GM21390 (cell line): ENCODE measurements around the gene SRBD1.
A peak's percentile ranks its signal among the peaks of the same experiment; 100 is the strongest.

Experiments
- ATAC-seq: cut with Tn5 transposase; IDR thresholded peaks from one replicate; pipeline ENCODE4 v1.9.1; 2021; ENCODE audit not compliant: unreplicated experiment

SRBD1 gene

DNA sequence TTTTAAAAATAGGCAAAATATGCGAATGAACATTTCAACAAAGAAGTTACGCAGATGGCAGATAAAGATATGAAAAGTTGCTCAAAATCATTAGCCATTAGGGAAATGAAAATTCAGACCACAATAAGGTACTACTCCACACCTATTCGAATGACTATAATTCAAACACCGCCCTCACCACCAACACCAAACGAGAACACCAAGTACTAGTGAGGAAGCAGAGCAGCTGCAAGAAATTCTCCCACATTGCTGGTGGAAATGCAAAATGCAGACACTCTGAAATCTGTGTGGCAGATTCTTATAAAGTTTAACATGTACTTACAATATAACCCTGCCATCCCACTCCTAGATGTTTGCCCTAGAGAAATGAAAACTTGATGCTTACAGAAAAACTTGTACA, 23.2 kb upstream of the SRBD1 start:
- ATAC-seq = no peak

- ATAC-seq = no peak
Observed at GRCh38 chr2:45631955-45632354, 20.9 kb upstream of the SRBD1 start.

DNA sequence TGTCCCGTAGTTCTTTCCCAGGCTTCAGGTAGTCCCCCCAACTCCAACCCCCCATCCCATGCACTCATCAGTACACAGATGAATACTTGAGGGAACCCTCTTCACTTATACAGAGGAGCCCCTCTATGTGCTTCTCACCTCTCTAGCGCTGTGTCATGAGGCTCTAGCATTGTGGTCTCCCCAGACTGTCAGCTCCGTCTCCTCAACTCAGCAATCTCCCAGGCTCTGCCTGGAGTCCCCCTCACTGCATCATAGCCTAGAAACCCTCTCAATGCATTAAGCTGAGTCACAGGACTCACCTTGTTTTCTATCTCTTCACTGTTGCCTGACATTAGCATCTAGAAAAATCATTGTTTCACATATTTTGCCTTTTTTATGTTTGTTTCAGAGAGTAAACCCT, 20.3 kb upstream of the SRBD1 start:
- no peak for ATAC-seq

GRCh38 chr2:45629971-45630370, 18.9 kb upstream of the SRBD1 start:
- ATAC-seq = no peak

- ATAC-seq = no peak
Observed at GRCh38 chr2:45627911-45628310, 16.8 kb upstream of the SRBD1 start.

DNA sequence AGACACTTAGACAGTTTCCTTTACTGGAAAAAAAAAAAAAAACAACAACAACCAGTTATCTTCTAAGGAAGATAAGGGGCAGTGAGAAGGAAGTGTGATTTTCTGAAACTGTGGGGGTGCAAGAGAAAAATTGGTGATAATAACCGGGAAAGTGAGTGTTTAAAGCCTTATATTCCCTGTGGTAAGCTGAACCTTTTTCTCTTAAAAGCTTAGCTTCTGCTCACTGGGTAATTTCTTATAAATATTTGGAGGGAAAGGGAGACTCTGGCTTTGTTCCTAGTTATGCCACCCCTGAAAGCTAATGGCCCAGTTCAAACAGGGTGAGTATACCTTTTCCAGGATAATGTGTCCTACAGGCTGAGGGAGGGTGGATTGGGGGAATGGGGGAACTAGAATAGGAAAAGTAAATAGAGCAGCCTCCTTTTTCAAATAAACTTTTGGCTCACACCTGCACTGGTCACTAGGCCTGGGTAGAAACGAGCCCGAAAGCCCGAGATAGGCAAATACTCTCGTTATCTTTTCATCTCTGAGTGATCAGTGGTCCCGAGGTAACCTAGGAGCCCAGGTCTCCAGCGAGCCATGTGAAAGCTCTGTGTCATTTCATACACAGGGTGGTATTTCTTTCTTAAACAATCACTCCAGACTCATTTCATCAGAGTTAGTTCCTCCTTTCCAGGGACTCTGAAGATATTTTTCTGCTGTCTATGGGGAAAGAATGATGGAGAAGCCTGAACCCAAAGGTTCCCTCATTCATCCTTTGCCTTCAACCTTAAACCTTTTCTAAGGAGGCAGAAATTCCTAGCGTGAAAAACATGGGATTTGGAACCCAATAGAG, 15.5 kb upstream of the SRBD1 start:
- ATAC-seq = no peak

DNA sequence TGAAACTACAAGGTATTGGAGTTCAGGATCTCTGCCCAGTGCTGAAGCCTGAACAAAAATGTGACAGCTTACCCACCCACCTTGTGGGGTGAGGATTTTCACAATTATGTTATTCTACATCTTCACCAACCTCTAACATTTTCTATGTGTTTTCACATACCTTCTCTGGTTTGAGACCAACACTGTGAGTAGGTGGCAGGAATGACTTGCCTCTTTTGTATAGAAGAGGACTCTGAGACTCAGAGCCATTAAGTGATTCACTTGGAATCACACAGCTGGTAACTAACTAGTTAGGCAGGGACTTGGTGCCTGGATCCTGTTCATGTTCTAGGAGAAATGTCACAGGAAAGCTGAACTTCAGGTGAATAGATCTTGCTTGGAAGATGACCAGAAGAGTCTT, 14.8 kb upstream of the SRBD1 start:
- ATAC-seq = no peak

- no peak for ATAC-seq
Observed at GRCh38 chr2:45623098-45623497, 12.0 kb upstream of the SRBD1 start.

GRCh38 chr2:45622336-45623075, 11.4 kb upstream of the SRBD1 start:
- ATAC-seq = no peak

GRCh38 chr2:45617496-45617895, 6.4 kb upstream of the SRBD1 start:
- no peak for ATAC-seq

GRCh38 chr2:45616658-45617411, 5.8 kb upstream of the SRBD1 start:
- no peak for ATAC-seq

DNA sequence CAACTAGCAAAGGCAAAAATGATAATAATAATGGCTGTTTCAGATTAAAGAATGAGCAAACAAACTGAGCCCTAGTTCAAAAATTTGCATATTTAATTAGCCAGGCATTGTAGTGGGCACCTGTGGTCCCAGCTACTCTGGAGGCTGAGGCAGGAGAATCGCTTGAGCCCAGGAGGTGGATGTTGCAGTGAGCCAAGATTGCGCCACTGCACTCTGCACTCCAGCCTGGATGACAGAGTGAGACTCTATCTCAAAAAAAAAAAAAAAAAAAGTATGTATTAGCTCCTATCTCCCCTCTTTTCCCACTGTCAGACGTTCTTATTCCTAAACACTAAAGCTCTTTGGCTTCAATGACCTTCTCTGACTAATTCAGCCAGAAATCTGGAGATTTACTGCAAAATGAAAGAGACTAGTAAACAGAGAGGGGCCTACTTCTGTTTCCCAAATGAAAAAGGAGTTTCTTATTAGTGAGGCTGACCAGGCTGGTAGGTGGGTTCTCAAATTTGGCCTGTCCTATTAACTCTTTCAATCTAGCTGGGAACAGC, 3.9 kb upstream of the SRBD1 start:
- no peak for ATAC-seq

DNA sequence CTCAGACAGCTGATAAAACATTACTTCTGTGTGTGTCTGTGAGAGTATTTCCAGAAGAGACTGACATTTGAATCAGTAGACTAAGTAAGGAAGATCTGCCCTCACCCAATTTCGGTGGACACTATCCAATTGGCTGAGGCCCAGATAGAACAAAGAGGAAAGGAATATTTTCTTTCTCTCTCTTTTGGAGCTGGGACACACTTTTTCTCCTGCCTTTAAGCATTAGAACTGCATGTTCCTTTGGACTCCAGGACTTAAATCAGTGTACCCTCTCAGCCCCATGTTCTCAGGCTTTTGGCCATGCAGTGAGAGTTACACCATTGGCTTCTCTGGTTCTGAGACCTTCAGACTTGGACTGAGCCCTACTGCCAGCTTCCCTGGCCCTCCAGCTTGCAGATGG, 3.3 kb upstream of the SRBD1 start:
- ATAC-seq = no peak

DNA sequence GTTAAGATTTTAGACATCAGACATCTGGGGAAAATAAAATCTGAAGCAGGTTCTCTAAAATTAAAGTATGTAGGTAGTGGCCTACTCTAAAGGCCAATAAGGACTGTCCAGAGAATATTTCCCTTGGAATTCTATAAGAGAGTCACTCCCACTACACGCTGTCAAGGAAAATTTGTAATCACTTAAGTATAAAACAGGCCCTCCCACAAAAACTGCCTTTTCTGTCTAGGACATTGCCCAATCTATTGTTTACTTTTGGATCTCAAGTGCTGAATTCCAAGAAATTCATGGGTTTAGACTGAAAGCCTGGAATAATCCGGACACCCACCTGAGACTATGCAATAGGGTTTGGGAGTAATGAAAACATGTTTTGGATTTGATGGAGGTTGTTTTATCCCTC, 1.7 kb upstream of the SRBD1 start:
- ATAC-seq = no peak

DNA sequence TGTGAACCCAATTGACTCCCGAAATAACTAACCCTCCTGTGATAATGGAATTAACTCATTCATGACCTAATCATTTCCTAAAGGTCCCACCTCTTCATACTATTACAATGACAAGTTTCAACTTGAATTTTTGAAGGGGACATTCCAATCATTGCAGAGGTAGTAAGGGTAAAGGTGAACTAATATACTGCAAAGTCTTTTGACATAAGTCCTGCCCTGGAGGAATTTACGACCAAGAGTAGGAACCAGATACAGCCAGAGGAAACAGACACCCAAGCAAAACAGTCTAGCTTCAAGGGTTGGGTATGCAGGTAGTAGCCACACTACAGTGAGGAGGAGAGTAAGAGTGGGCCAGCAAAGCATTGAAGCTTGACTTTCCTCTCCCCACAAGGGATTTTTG, 1.2 kb upstream of the SRBD1 start:
- no peak for ATAC-seq

DNA sequence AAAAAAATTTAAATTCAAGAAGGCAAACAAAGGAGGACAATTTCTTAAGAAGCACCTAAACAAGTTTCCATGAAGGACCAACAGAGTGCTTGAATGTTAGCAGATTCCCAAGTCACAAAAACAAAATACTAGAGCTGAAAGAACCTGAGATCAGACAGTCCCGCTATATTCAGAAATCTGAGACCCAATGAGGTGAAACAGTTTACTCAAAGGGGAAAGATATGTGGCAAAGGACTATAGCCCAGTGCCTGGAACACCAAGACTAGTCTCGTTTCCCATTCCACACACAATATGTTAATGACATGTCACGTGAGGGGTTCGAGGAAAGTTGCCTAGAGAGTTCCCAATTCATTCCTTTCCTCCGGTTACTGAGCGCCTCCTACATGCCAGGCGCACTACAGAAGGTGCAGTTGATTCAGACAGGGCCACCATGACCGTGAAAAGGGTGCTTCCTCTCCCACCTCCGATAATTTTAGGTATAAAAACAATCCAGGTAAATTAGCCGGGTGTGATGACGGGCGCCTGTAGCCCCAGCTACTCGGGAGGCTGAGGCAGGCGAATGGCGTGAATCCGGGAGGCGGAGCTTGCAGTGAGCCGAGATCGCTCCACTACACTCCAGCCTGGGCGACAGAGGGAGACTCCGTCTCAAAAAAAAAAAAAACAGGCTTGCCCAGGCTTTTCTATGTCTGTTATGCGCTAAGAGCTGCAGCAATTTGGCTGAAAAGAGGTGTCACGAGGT, 617 bp downstream of the SRBD1 start:
- peak; percentile 30 for ATAC-seq

- ATAC-seq = no peak
Observed at GRCh38 chr2:45607701-45608100, 3.4 kb downstream of the SRBD1 start.

GRCh38 chr2:45606796-45607195, 4.3 kb downstream of the SRBD1 start:
- ATAC-seq = no peak

DNA sequence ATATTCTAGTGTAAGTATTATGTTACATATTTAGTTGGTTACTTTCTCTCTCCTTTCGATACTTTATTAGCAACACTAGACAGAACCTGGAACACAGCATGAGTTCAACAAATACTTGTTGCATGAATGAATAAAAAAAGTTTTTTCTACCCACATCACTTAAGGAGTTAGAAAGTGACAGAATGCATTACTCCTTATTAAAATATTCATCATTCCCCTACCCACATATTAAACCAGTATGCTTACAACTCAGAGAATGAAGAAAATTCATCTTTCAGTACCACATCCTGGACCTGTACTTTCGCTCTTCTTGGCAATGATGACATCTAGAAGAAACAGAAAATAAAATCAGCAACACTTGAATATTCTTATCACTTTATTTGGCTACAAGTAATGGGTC, 6.0 kb downstream of the SRBD1 start:
- ATAC-seq = no peak

DNA sequence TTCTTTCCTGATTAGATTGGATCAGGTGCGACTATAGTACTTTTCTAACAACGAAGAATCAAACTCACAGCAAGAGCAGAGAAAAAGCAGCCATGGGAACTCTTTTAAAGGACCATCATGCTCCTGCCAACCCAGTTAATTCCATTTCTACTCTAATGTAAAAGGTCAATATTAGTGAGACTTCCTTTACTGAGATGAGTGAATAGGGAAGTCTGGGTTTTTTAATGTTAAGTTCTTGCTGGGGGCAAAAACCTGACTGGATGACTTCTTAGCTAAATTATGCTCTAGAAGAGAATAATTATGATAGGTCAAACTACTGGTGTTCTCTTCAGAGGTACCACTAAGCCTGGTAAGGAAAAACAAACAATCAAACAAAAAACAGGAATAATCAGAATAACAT, 8.4 kb downstream of the SRBD1 start:
- no peak for ATAC-seq

- ATAC-seq = no peak
Observed at GRCh38 chr2:45598545-45598944, 12.5 kb downstream of the SRBD1 start.
